Neural cell (in vitro differentiated cells): ENCODE measurements around the gene STRADA. TPM values are rescaled to one million over a fixed set of nuclear protein-coding genes. Genes with fewer than 3 reads are reported as not detected.

Source experiments
- H2AFZ ChIP-seq: fragments of 200-600, 300-800 bp; sonication (generic), shearing (Covaris generic); 2 replicates; pipeline ENCODE4 v1.6.0; 2014; ENCODE audit warnings: low read depth, mild to moderate bottlenecking, antibody characterized with exemption, low read length, moderate library complexity
- H3F3A ChIP-seq: fragments of 200-600 bp; shearing (Covaris generic); 2 replicates; pipeline ENCODE4 v1.6.1; 2016; ENCODE audit warnings: mild to moderate bottlenecking, moderate library complexity, mixed read lengths, antibody characterized with exemption, low read length; ENCODE audit not compliant: insufficient read depth, poor library complexity, severe bottlenecking
- H3K27ac ChIP-seq: fragments of 200-600, 300-800 bp; sonication (generic), shearing (Covaris generic); 2 replicates; pipeline ENCODE4 v1.5.1; 2014; ENCODE audit warnings: mild to moderate bottlenecking, low read length, moderate library complexity
- H3K27me3 ChIP-seq: fragments of 300-800, 200-600 bp; sonication (generic), shearing (Covaris generic); 2 replicates; pipeline ENCODE4 v1.6.0; 2014; ENCODE audit warnings: mild to moderate bottlenecking, low read depth, low read length, moderate library complexity; ENCODE audit not compliant: insufficient read depth
- H3K36me3 ChIP-seq: fragments of 300-800, 200-600 bp; sonication (generic), shearing (Covaris generic); 2 replicates; pipeline ENCODE4 v1.5.1; 2014; ENCODE audit warnings: mild to moderate bottlenecking, antibody characterized with exemption, low read length, moderate library complexity; ENCODE audit not compliant: insufficient read depth
- H3K4me2 ChIP-seq: fragments of 300-800, 200-600 bp; sonication (generic), shearing (Covaris generic); 2 replicates; pipeline ENCODE4 v1.6.0; 2014; ENCODE audit warnings: mild to moderate bottlenecking, low read length
- H3K4me3 ChIP-seq: fragments of 300-800, 200-600 bp; sonication (generic), shearing (Covaris generic); 2 replicates; pipeline ENCODE4 v1.5.1; 2014; ENCODE audit warnings: mild to moderate bottlenecking, low read length, moderate library complexity
- H3K79me2 ChIP-seq: fragments of 200-600 bp; shearing (Covaris generic); replicated peaks from 2 replicates; pipeline ENCODE4 v1.6.0; 2014; ENCODE audit warnings: mild to moderate bottlenecking, low read length, moderate library complexity; ENCODE audit not compliant: insufficient read depth
- H3K9ac ChIP-seq: fragments of 300-800, 200-600 bp; sonication (generic), shearing (Covaris generic); 2 replicates; pipeline ENCODE4 v1.6.1; 2016; ENCODE audit warnings: mild to moderate bottlenecking, low read length, mixed read lengths
- H3K9me2 ChIP-seq: fragments of 200-600 bp; shearing (Covaris generic); 2 replicates; pipeline ENCODE4 v1.6.1; 2016; ENCODE audit warnings: mild to moderate bottlenecking, low read length, mixed read lengths; ENCODE audit not compliant: insufficient read depth
- H3K9me3 ChIP-seq: fragments of 200-600, 300-800 bp; sonication (generic), shearing (Covaris generic); 2 replicates; pipeline ENCODE4 v1.6.1; 2016; ENCODE audit warnings: mild to moderate bottlenecking, mixed run types, low read length, moderate library complexity, mixed read lengths
- H4K20me1 ChIP-seq: fragments of 200-600 bp; shearing (Covaris generic); 2 replicates; pipeline ENCODE4 v1.6.1; 2016; ENCODE audit warnings: mild to moderate bottlenecking, mixed run types; ENCODE audit not compliant: insufficient read depth
- CTCF ChIP-seq: fragments of 450-650 bp; IDR thresholded peaks from 2 replicates; pipeline ENCODE4 v1.5.1; 2014; ENCODE audit warnings: antibody characterized with exemption, mild to moderate bottlenecking, moderate library complexity; ENCODE audit not compliant: poor library complexity, severe bottlenecking
- EP300 ChIP-seq: fragments of 450-650 bp; conservative IDR thresholded peaks from 2 replicates; pipeline ENCODE4 v1.6.1; 2014; ENCODE audit warnings: antibody characterized with exemption, mild to moderate bottlenecking, moderate library complexity; ENCODE audit not compliant: poor library complexity, severe bottlenecking
- EZH2 ChIP-seq: fragments of 200-600, 300-800 bp; shearing (Covaris generic), sonication (generic); IDR thresholded peaks from 2 replicates; pipeline ENCODE4 v1.6.1; 2014; ENCODE audit warnings: antibody characterized with exemption, low read length, borderline replicate concordance, mild to moderate bottlenecking; ENCODE audit not compliant: insufficient read depth, poor library complexity, severe bottlenecking
- MXI1 ChIP-seq: fragments of 450-650 bp; conservative IDR thresholded peaks from 2 replicates; pipeline ENCODE4 v1.6.1; 2014; ENCODE audit warnings: antibody characterized with exemption, mild to moderate bottlenecking; ENCODE audit not compliant: poor library complexity, severe bottlenecking
- POLR2AphosphoS5 ChIP-seq: IDR thresholded peaks from 2 replicates; pipeline ENCODE4 v1.6.1; 2012
- RAD21 ChIP-seq: fragments of 450-650 bp; conservative IDR thresholded peaks from 2 replicates; pipeline ENCODE4 v1.6.1; 2014; ENCODE audit warnings: antibody characterized with exemption, mild to moderate bottlenecking, moderate library complexity
- SMC3 ChIP-seq: fragments of 450-650 bp; conservative IDR thresholded peaks from 2 replicates; pipeline ENCODE4 v1.6.1; 2014; ENCODE audit warnings: antibody characterized with exemption, mild to moderate bottlenecking, moderate library complexity; ENCODE audit not compliant: poor library complexity
- TAF1 ChIP-seq: IDR thresholded peaks from 2 replicates; pipeline ENCODE4 v1.6.1; 2012; ENCODE audit warnings: low read depth
- polyA plus RNA-seq: library from polyadenylated mRNA; depleted of rRNA; stranded (reverse); fragments of >200 nt; gene quantifications from 2 replicates; pipeline ENCODE4 v1.2.3, GENCODE V29; 2014
- TF ChIP-seq, protein P1 (sequence below): IDR thresholded peaks from 2 replicates; pipeline ENCODE4 v1.6.1; 2012; ENCODE audit warnings: borderline replicate concordance

The STRADA gene
- polyA plus RNA-seq, 1 donor from 2014 or later = 18.4 TPM

DNA sequence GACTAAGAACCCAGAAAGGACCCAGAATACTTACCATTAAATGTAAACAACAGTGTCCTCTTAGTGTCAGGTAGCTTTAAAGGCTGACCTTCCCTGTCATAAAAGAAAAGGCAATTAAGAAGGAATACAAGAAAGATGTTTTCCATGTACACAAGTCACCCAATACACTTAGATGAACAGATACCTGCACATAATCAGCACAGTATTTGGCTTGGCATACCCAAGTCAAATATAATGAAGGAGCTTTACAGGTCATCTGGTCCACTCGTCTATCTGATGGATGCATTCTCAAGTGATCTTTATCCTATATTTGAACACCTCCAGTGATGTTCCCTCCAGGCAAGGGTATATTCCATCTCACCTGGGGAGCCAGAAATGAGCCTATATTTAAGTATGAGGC, 11.1 kb upstream of the STRADA start:
- Histone ChIP-seq H3K36me3 (peaks cover 8% of the 10 kb centered on the region), H4K20me1 (no peaks in the 10 kb centered on the region), H3K27ac (no peak overlapping the region), H3K9me2 (no peaks in the 10 kb centered on the region), H3K27me3 (no peaks in the 10 kb centered on the region), H2AFZ (no peak overlapping the region), H3K9ac (no peak overlapping the region), H3F3A (no peaks in the 10 kb centered on the region), H3K4me2 (no peak overlapping the region), H3K4me3 (no peak overlapping the region), H3K9me3 (no peaks in the 10 kb centered on the region), H3K79me2 (no peaks in the 10 kb centered on the region)
- TF ChIP-seq CTCF (no peak), EP300 (no peak), SMC3 (no peak), POLR2AphosphoS5 (no peak), RAD21 (no peak), EZH2 (no peak), MXI1 (no peak), TAF1 (no peak)
- TF ChIP-seq, protein P1, sequence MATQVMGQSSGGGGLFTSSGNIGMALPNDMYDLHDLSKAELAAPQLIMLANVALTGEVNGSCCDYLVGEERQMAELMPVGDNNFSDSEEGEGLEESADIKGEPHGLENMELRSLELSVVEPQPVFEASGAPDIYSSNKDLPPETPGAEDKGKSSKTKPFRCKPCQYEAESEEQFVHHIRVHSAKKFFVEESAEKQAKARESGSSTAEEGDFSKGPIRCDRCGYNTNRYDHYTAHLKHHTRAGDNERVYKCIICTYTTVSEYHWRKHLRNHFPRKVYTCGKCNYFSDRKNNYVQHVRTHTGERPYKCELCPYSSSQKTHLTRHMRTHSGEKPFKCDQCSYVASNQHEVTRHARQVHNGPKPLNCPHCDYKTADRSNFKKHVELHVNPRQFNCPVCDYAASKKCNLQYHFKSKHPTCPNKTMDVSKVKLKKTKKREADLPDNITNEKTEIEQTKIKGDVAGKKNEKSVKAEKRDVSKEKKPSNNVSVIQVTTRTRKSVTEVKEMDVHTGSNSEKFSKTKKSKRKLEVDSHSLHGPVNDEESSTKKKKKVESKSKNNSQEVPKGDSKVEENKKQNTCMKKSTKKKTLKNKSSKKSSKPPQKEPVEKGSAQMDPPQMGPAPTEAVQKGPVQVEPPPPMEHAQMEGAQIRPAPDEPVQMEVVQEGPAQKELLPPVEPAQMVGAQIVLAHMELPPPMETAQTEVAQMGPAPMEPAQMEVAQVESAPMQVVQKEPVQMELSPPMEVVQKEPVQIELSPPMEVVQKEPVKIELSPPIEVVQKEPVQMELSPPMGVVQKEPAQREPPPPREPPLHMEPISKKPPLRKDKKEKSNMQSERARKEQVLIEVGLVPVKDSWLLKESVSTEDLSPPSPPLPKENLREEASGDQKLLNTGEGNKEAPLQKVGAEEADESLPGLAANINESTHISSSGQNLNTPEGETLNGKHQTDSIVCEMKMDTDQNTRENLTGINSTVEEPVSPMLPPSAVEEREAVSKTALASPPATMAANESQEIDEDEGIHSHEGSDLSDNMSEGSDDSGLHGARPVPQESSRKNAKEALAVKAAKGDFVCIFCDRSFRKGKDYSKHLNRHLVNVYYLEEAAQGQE = no peak

GRCh38 chr17:63751806-63752205, 10.2 kb upstream of the STRADA start:
- no peaks in the 10 kb centered on the region for H3K27me3 ChIP-seq
- no peak overlapping the region for H3K27ac ChIP-seq
- H3K79me2 ChIP-seq = no peaks in the 10 kb centered on the region
- no peak overlapping the region for H3K4me3 ChIP-seq
- TF ChIP-seq CTCF (no peak), EZH2 (no peak), EP300 (no peak), SMC3 (no peak)
- TF ChIP-seq, protein P1 = no peak
- H2AFZ ChIP-seq = no peak overlapping the region
- H4K20me1 ChIP-seq = no peaks in the 10 kb centered on the region
- no peaks in the 10 kb centered on the region for H3K9me2 ChIP-seq
- H3K36me3 ChIP-seq = peaks cover 8% of the 10 kb centered on the region
- no peak overlapping the region for H3K9ac ChIP-seq
- H3K9me3 ChIP-seq = no peaks in the 10 kb centered on the region
- H3K4me2 ChIP-seq = no peak overlapping the region
- H3F3A ChIP-seq = no peaks in the 10 kb centered on the region
